Activated naive CD8-positive, alpha-beta T cell treated with anti-CD3 and anti-CD28 coated beads for 36 hours (primary cell): ENCODE measurements around the gene MYH11. TPM values are rescaled to one million over a fixed set of nuclear protein-coding genes. Genes with fewer than 3 reads are reported as not detected.

Source experiments
- DNase-seq: peaks from one replicate; pipeline ENCODE4 v3.0.0; 2021
- H3K27ac Mint-ChIP-seq: one replicate; pipeline ENCODE4 v1.8.0; 2022; ENCODE audit warnings: mild to moderate bottlenecking, moderate library complexity, mixed read lengths
- H3K27me3 Mint-ChIP-seq: one replicate; pipeline ENCODE4 v1.8.0; 2022; ENCODE audit warnings: mild to moderate bottlenecking, mixed read lengths
- H3K36me3 Mint-ChIP-seq: one replicate; pipeline ENCODE4 v1.8.0; 2021; ENCODE audit warnings: mild to moderate bottlenecking, mixed read lengths
- H3K4me1 Mint-ChIP-seq: one replicate; pipeline ENCODE4 v1.8.0; 2021; ENCODE audit warnings: mixed read lengths
- H3K4me3 Mint-ChIP-seq: one replicate; pipeline ENCODE4 v1.8.0; 2022; ENCODE audit warnings: mild to moderate bottlenecking, moderate library complexity, mixed read lengths
- H3K9me3 Mint-ChIP-seq: one replicate; pipeline ENCODE4 v1.8.0; 2022; ENCODE audit warnings: mixed read lengths
- total RNA-seq, 2 experiments: library from RNA; stranded (reverse); gene quantifications; one replicate each; pipeline ENCODE4 v1.2.3, GENCODE V29; 2021

The MYH11 gene
- total RNA-seq, result not detected

DNA sequence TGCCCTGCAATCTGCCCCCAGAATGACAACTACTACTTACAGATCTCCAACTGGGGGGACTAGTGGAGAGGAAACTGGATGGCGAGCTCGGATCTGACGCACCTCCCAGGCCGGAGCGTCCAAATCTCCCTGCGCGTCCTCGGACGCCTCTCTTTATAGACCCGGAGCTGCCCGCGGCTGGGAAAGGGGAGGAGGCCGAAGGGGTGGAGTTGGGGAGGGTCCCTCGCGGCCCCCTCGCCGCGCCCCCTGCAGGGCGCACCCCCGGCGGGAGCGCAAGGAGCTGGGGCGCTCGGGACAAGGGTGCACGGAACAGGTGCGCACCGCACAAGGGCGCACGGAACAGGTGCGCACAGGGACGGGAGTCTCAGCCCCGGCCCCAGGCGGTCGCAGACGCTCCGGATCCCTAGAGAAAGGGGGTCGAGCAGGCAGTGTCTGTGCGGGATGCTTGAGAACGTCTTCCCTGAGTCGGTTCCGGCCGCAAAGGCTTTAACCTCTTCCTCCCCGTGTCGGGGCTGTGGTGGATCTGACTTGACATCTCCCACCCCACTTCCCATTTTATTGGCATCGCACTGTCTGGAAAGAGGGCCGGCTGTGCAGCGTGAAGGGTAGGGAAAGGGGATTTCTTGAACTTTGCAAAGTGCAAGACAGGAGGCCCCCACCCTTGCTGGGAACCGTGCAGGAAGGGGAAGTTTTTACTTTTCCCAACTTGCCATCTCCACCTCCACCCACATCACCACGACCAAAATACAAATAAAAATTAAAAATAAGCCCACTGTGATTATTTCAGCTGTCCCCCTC, at the start of gene MYH11:
MYH11 (minus strand) TSS at position 128 of the 798 bp plus-strand sequence. CDS start 18,776 bp downstream, outside the sequence.
- H3K4me3 Mint-ChIP-seq, result peak within 1 kb of the TSS; percentile 33
- H3K36me3 Mint-ChIP-seq, result no peaks in the 10 kb centered on the region
- H3K9me3 Mint-ChIP-seq, result no peaks in the 10 kb centered on the region
- no peak within 1 kb of the TSS for H3K27ac Mint-ChIP-seq
- peaks cover 37% of the 10 kb centered on the region for H3K27me3 Mint-ChIP-seq
- H3K4me1 Mint-ChIP-seq, result peaks cover 4% of the 10 kb centered on the region
- DNase-seq, result no peak

DNA sequence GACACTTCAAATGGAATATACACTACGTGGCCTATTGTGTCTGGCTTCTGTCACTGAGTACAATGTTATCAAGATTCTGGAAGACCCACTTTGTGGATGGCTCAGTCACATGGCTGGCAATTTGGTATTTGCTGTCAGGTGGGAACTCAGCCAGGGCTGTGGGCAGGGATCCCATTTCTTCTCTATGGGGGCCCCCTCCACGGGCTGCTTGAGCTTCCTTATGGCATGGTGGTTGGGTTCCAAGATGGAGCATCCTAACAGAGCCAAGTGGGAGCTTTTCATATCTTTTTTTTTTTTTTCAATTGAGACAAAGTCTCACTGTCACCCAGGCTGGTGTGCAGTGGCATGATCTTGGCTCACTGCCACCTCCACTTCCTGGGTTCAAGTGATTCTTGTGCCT, 49.6 kb upstream of the MYH11 start:
- DNase-seq, result no peak
- no peaks in the 10 kb centered on the region for H3K36me3 Mint-ChIP-seq
- no peaks in the 10 kb centered on the region for H3K27me3 Mint-ChIP-seq
- peaks cover 4% of the 10 kb centered on the region for H3K4me1 Mint-ChIP-seq
- H3K9me3 Mint-ChIP-seq, result peaks cover 3% of the 10 kb centered on the region
- no peak overlapping the region for H3K27ac Mint-ChIP-seq
- no peak overlapping the region for H3K4me3 Mint-ChIP-seq

DNA sequence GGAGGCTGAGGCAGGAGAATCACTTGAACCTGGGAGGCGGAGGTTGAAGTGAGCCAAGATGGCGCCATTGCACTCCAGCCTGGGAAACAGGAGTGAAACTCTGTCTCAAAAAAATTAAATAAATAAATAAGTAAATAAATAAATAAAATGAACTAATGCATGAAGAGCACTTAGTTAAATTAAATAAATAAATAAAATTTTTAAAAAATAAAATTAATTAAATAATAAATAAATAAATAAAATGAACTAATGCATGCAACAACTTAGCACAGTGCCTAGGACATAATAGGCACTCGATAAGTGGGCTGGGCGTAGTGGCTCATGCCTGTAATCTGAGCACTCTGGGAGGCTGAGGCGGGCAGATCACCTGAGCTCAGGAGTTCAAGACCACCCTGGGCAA, 47.1 kb upstream of the MYH11 start:
- Mint-ChIP-seq H3K4me3 (no peak overlapping the region), H3K4me1 (peaks cover 12% of the 10 kb centered on the region), H3K27me3 (no peaks in the 10 kb centered on the region), H3K36me3 (no peaks in the 10 kb centered on the region), H3K27ac (no peak overlapping the region), H3K9me3 (peaks cover 3% of the 10 kb centered on the region)
- no peak for DNase-seq

DNA sequence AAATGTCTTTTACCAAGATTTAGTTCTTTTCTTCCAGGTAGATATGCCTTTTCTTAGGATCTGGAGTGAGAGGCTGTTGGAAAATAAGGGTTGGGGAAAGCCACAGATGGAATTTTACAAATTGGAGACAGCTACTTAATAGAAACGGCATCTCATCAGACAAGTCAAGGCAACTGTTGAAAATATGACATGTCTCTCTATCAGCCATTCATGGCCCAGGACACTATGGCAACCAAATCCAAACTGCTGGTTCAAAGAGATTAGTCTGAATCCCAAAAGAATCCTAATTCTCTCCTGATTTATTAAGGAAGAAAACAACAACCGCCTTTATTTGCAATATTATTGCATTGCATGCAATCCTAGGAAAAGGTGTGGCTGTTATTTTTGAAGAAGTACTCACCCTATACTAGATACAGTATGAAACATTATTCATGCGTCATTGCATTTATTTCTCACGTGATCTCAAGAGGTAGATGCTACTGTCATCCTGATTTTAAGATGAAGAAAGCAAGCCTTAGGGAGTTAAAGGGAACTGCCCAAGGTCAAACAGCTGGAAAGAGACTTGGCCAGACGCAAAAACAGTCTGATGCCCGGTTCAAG, 44.2 kb upstream of the MYH11 start:
- Mint-ChIP-seq H3K36me3 (no peaks in the 10 kb centered on the region), H3K4me1 (peaks cover 16% of the 10 kb centered on the region), H3K4me3 (no peak overlapping the region), H3K27me3 (no peaks in the 10 kb centered on the region), H3K27ac (no peak overlapping the region), H3K9me3 (no peaks in the 10 kb centered on the region)
- DNase-seq, result no peak

DNA sequence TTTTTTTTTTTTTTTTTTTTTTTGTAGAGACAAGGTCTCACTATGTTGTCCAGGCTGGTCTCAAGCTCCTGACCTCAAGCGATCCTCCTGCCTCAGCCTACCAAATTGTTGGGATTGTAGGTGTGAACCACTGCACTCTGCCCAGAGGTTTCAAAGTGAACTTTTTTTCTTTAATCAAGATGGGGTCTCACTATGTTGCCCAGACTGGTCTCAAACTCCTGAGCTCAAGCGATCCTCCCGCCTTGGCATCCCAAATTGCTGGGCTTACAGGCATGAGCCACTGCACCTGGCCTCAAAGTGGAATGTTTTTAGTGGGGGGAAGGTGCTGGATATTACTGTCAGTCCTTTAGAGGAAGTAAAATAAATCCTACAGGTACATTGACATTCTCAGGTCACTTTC, 43.5 kb upstream of the MYH11 start:
- Mint-ChIP-seq H3K4me3 (no peak overlapping the region), H3K27me3 (no peaks in the 10 kb centered on the region), H3K9me3 (no peaks in the 10 kb centered on the region), H3K36me3 (no peaks in the 10 kb centered on the region), H3K4me1 (peaks cover 16% of the 10 kb centered on the region), H3K27ac (no peak overlapping the region)
- DNase-seq, result no peak

DNA sequence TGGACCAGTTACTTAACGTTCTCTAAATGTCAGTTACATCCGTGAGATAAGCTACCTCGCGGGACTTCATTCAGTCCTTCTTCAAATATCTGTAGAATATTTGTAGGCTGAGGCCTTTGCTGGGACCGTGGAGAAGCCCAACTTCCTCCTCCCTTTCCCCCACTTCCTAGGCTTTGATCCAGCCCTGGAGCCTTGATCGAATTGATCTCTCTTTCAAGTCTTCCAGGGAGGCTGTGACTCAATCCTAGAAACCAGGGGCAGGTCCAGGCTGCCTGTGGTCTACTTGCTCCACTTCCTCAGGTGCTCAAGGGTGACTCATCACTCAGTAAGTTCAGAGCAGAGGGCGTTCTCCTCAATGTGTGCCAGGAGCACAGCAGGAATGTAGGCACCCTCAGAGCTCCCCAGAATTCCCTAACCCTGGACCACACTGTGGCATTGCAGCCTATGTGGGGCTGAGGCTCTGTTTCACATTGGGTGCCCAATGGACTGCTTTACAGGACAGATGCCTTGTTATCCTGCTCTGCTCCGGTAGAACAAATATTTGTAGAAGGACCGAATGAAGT, 42.8 kb upstream of the MYH11 start:
- H3K4me3 Mint-ChIP-seq, result no peak overlapping the region
- H3K4me1 Mint-ChIP-seq, result peaks cover 16% of the 10 kb centered on the region
- no peaks in the 10 kb centered on the region for H3K36me3 Mint-ChIP-seq
- peak; percentile 44 for DNase-seq
- H3K9me3 Mint-ChIP-seq, result no peaks in the 10 kb centered on the region
- H3K27me3 Mint-ChIP-seq, result no peaks in the 10 kb centered on the region
- H3K27ac Mint-ChIP-seq, result no peak overlapping the region

DNA sequence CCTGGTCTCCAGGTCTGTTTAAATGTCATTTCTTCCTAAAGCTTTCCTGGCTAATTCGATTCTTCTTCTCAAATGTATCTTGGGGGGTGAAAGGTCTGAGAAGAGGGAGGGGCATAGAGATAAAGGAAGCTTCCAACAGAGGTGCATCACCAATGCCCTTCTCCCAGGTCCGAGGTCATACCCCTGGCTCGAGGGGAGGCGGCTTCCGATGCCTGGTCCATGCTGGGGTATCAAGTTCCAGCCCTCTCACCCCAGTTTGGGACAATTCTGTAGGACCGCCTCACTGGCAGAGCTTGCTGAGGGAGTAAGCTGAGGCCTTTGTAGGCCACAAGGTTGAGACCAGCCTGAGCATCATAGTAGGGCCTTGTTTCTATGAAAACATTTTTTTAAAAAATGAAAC, 41.8 kb upstream of the MYH11 start:
- no peak overlapping the region for H3K4me3 Mint-ChIP-seq
- H3K27ac Mint-ChIP-seq, result no peak overlapping the region
- peaks cover 16% of the 10 kb centered on the region for H3K4me1 Mint-ChIP-seq
- no peaks in the 10 kb centered on the region for H3K9me3 Mint-ChIP-seq
- H3K36me3 Mint-ChIP-seq, result no peaks in the 10 kb centered on the region
- no peaks in the 10 kb centered on the region for H3K27me3 Mint-ChIP-seq
- DNase-seq, result no peak

DNA sequence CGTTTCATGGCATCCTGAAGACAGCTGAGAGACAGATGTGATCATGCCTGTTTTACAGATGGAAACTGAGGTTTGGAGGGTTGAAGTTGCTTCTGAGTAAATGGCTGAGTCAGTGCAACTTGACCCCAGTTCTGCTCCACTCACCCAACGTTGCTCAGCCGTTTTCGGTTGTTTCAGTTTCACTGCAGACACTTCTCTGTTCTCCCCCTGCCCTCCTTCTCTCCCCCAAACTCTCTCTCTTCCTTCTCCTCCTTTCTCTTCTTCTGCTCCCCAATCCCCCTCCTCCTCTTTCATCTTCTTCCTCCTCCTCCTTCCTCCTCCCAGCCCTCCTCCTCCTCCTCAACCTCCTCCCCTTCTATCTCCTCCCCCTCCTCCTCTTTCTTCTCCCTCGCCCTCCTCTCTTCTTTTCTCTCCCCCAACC, 41.0 kb upstream of the MYH11 start:
- Mint-ChIP-seq H3K9me3 (no peaks in the 10 kb centered on the region), H3K27ac (no peak overlapping the region), H3K4me3 (peak overlapping the region; percentile 25), H3K27me3 (no peaks in the 10 kb centered on the region), H3K36me3 (no peaks in the 10 kb centered on the region), H3K4me1 (peaks cover 16% of the 10 kb centered on the region)
- peak; percentile 32 for DNase-seq

DNA sequence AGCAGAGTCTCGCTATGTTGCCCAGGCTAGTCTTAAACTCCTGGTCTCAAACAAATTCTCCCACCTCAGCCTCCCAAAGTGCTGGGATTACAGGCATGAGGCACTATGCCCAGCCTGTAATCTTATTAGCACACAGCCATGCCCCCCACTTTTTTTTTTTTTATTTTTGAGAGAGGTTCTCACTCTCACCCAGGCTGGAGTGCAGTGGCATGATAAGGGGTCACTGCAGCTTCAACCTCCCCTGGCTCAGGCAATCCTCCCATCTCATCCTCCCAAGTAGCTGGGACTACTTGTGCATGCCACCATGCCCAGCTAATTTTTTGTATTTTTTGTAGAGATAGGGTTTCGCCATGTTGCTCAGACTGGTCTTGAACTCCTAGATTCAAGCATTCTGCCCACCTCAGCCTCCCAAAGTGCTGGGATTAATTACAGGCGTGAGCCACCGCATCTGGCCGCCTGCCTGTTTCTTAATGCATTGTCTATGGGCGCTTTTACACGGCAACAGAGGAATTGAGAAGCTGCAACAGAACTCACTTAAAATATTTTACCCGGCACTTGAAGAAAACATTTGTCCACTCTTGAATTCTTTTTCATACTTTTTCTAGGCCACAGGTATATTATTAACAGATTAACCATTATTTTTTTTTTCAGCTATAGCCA, 40.4 kb upstream of the MYH11 start:
- peaks cover 16% of the 10 kb centered on the region for H3K4me1 Mint-ChIP-seq
- no peaks in the 10 kb centered on the region for H3K36me3 Mint-ChIP-seq
- no peaks in the 10 kb centered on the region for H3K27me3 Mint-ChIP-seq
- no peak overlapping the region for H3K27ac Mint-ChIP-seq
- H3K9me3 Mint-ChIP-seq, result no peaks in the 10 kb centered on the region
- no peak for DNase-seq
- no peak overlapping the region for H3K4me3 Mint-ChIP-seq

DNA sequence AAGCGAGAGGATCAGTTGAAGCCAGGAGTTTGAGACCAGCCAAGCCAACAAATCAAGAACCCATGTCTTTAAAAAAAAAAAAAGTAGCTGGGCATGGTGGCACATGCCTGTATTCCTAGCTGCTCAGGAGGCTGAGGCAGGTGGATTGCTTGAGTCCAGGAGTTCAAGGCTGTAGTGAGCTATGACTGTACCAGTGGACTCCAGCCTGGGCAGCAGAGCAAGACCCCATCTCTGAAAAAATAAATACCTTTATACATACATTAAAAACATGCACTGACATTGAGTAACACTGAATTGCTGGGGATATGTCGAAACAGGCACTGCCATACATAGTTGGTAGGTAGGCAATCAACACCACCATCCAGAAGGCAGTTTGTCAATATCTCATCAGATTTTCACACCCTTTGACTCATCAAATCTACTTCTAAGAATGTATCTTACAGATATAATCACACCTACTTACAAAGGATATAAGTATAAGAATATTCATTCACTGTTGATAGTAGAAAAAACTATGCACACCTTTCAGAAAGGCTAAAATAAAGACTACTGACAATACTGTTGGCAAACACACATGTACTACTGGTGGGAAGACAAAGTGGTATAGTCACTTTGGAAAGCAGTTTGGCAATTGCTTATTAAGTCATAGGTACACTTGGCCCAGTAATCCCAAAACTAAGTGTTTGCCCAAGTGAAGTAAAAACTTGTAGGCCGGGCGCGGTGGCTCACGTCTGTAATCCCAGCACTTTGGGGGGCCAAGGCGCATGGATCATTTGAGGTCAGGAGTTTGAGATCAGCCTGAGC, 37.9 kb upstream of the MYH11 start:
- no peaks in the 10 kb centered on the region for H3K9me3 Mint-ChIP-seq
- H3K27ac Mint-ChIP-seq, result no peak overlapping the region
- no peak overlapping the region for H3K4me3 Mint-ChIP-seq
- no peak for DNase-seq
- no peaks in the 10 kb centered on the region for H3K36me3 Mint-ChIP-seq
- H3K27me3 Mint-ChIP-seq, result no peaks in the 10 kb centered on the region
- H3K4me1 Mint-ChIP-seq, result peaks cover 14% of the 10 kb centered on the region

DNA sequence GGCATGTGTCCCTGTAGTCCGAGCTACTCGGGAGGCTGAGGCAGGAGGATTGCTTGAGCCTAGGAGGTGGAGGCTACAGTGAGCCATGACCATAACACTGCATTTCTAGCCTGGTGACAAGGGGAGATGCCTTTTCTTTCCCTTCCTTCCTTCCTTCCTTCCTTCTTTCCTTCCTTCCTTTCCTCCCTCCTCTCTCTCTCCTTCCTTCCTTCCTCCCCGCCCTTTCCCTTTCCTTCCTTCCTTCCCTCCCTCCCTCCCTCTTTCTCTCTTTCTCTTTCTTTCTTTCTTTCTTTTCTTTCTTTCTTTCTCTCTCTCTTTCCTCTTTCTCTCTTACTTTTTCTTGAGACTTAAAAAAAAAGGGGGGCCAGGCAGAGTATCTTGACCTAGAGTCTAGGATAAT, 34.7 kb upstream of the MYH11 start:
- peaks cover 15% of the 10 kb centered on the region for H3K4me1 Mint-ChIP-seq
- no peak overlapping the region for H3K4me3 Mint-ChIP-seq

DNA sequence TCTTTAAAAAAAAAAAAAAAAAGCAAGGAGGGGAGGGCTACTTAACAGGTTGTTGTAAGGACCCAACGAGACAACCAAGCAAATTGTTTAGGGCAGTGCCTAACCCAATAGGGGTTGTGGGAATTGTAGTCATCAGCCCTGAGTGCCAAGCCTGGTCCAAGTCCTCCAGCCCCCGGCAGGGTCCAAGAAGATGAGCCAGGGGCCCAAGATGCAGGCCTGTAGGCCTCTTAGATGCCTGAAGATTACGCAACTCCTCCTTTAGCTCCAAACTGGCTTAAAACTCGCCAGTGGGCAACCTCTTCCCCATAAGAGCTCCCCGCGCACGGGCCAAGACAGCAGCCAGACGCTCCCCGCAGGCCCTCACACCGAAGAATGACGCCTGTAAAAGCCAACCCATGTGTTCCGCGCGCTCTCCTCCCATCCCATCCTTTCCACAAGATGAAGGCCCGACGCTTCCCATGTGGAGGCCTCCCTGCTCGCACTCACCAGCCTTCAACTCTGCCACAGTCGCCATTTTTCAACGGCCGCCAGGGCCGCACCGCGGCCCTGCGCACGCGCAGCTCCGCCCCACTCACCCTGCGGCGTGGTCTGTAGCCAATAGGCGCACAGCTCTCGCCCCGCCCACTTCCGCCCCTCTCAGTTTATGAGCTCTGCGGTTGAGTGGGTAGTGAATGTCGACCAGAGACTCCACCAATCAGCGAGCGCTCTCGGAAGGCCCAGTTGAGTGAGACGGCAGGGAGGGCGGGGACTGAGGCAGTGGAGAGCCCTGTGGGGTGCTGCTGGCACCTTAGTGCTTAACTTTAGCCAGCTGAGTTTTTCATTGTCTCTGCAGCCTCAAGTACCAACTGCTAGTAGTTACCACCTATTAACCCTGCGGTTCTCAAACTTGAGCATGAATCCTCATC, 31.5 kb upstream of the MYH11 start, which contains the start of gene CEP20:
CEP20 (minus strand) TSS at position 532 of the 905 bp plus-strand sequence; CDS start at position 514, 18 bp downstream.
- no peaks in the 10 kb centered on the region for H3K9me3 Mint-ChIP-seq
- H3K4me3 Mint-ChIP-seq, result peak within 1 kb of the TSS; percentile 100
- DNase-seq, result peak; percentile 100
- H3K27ac Mint-ChIP-seq, result peak within 1 kb of the TSS; percentile 100
- H3K36me3 Mint-ChIP-seq, result peaks cover 5% of the 10 kb centered on the region
- H3K27me3 Mint-ChIP-seq, result no peaks in the 10 kb centered on the region
- H3K4me1 Mint-ChIP-seq, result peaks cover 34% of the 10 kb centered on the region

More for the DNA sequence above, 34.7 kb upstream of the MYH11 start:
- Mint-ChIP-seq H3K27me3 (no peaks in the 10 kb centered on the region), H3K9me3 (no peaks in the 10 kb centered on the region), H3K27ac (no peak overlapping the region), H3K36me3 (peaks cover 4% of the 10 kb centered on the region)
- DNase-seq, result no peak

DNA sequence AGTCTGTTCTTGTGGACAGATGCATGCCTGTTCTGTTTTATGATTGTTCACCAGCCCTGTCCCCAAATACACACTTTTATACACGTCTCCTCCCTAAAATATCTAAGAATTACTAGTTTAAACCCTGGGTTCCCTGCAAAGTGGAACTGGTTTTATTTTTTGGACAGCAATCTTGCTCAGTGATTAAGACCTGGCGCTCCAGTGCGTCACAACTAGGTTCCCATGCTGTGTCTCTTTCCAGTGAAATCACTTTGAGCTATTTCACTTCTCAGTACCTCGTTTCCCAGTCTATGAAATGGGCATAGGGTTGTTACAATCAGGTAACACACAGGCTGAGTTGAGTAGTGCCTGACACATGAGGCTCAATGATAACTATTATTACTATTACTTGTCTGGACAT, 30.5 kb upstream of the MYH11 start:
- Mint-ChIP-seq H3K4me1 (peaks cover 34% of the 10 kb centered on the region), H3K27me3 (no peaks in the 10 kb centered on the region), H3K4me3 (peak overlapping the region; percentile 100), H3K27ac (peak overlapping the region; percentile 100), H3K36me3 (peaks cover 5% of the 10 kb centered on the region), H3K9me3 (no peaks in the 10 kb centered on the region)
- no peak for DNase-seq

DNA sequence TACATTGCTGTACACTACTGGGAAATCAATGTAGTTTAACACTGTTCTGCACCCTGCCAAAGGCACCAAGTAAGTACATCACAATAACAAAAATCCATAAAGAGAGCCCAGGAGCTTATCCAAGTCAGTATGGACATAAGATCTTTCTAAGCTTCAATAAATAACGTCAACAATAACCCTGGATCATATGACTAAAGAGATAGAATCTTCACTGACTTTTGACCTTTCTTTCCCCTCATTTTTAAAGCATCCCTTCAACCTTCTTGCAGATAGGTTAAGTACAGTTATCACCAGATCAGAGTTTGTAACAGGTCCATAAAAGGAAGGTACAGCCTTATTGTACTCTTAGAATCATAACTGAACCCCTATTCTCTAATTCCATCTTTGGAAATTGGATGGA, 29.2 kb upstream of the MYH11 start:
- Mint-ChIP-seq H3K4me1 (peaks cover 34% of the 10 kb centered on the region), H3K36me3 (peaks cover 5% of the 10 kb centered on the region), H3K27me3 (no peaks in the 10 kb centered on the region), H3K27ac (no peak overlapping the region), H3K9me3 (no peaks in the 10 kb centered on the region), H3K4me3 (peak overlapping the region; percentile 26)
- DNase-seq, result no peak
